ENCODE data around the gene AAMDC.

AAMDC gene

DNA sequence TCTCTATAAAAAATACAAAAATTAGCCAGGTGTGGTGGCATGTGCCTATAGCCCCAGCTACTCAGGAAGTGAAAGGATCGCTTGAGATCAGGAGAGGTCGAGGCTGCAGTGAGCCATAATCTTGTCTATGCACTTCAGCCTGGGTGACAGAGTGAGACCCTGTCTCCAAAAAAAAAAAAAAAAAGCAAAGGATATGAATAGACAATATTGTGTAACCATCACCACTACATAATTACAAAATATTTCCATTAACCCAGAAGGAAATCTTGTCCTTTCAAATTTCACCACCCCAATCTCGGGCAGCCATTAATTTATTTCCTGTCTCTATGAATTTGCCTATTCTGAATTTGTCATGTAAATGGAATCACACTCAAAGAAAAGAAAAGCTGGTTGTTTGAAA is 21.6 kb upstream of the AAMDC start:
- no peaks in the 10 kb centered on the region for H3K4me1 ChIP-seq (ENCODE audit: control insufficient read depth, insufficient read depth, low read depth, low read length)
- H3K27me3 ChIP-seq (ENCODE audit: control insufficient read depth in 1 of 2, insufficient read depth in 1 of 2, low read length in 2 of 2): no peaks in the 10 kb centered on the region
- H3K4ac ChIP-seq (ENCODE audit: low read depth in 1 of 2, low read length in 2 of 2): no peak overlapping the region
- no peak overlapping the region for H3K18ac ChIP-seq (ENCODE audit: low read depth in 1 of 2, low read length in 2 of 2)
- H2AK5ac ChIP-seq (ENCODE audit: low read length, severe bottlenecking): no peak overlapping the region
- no CpG with 5 or more reads among the region's 3 CpGs for WGBS
- H3K79me1 ChIP-seq (replicated peaks; ENCODE audit: low read length, poor library complexity, severe bottlenecking): peaks cover 3% of the 10 kb centered on the region
- H2BK15ac ChIP-seq (ENCODE audit: low read depth, poor library complexity, severe bottlenecking): no peak overlapping the region
- no peak overlapping the region for H3K27ac ChIP-seq (ENCODE audit: low read length, poor library complexity, severe bottlenecking)
- no peak overlapping the region for H2AFZ ChIP-seq (ENCODE audit: low read depth, low read length)
- no peaks in the 10 kb centered on the region for H3K9me3 ChIP-seq (ENCODE audit: control insufficient read depth, low read length)
- no peak overlapping the region for H2BK5ac ChIP-seq (ENCODE audit: low read depth, low read length, poor library complexity, severe bottlenecking)
- H3K4me3 ChIP-seq (ENCODE audit: insufficient read depth in 1 of 2, low read depth in 1 of 2, low read length in 2 of 2): no peak overlapping the region
- H3K4me2 ChIP-seq (ENCODE audit: low read length, poor library complexity, severe bottlenecking): no peak overlapping the region
- peaks cover 0 to 6% of the 10 kb centered on the region in 2 experiments for H3K36me3 ChIP-seq (ENCODE audit: control insufficient read depth in 1 of 2, insufficient read depth in 2 of 2, low read depth in 1 of 2, low read length in 2 of 2)
- no peak overlapping the region for H3K23ac ChIP-seq (ENCODE audit: low read length in 2 of 2)
- no peak overlapping the region for H3K14ac ChIP-seq (ENCODE audit: low read length in 2 of 2)
- no peak overlapping the region for H4K91ac ChIP-seq (ENCODE audit: low read length)
- no peak overlapping the region for H4K8ac ChIP-seq (ENCODE audit: low read length)
- H2BK120ac ChIP-seq (ENCODE audit: low read depth, low read length): no peak overlapping the region
- no peak for DNase-seq
- H3K9ac ChIP-seq (ENCODE audit: low read length): no peak overlapping the region
- H2BK12ac ChIP-seq (ENCODE audit: low read length in 2 of 2): no peak overlapping the region

DNA sequence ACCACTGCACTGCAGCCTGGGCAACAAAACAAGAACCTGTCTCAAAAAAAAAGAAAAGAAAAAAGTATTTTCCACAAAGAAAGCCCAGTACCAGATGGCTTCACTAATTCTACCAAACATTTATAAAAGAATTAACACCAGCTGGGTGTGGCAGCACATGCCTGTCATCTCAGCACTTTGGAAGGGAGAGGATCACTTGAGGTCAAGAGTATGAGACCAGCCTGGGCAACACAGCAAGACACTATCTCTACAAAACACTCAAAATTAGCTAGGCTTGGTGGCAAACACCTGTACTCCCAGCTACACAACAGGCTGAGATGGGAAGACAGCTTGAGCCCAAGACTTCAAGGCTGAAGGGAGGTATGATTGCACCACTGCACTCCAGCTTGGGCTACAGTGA is 20.5 kb upstream of the AAMDC start:
- Histone ChIP-seq H3K36me3 (ENCODE audit: control insufficient read depth in 1 of 2, insufficient read depth in 2 of 2, low read depth in 1 of 2, low read length in 2 of 2) (peaks cover 0 to 6% of the 10 kb centered on the region in 2 experiments), H2BK12ac (ENCODE audit: low read length in 2 of 2) (no peak overlapping the region), H3K9ac (ENCODE audit: low read length) (no peak overlapping the region), H3K4me3 (ENCODE audit: insufficient read depth in 1 of 2, low read depth in 1 of 2, low read length in 2 of 2) (no peak overlapping the region), H2AFZ (ENCODE audit: low read depth, low read length) (no peak overlapping the region), H3K79me1 (replicated peaks; ENCODE audit: low read length, poor library complexity, severe bottlenecking) (peaks cover 3% of the 10 kb centered on the region), H3K27me3 (ENCODE audit: control insufficient read depth in 1 of 2, insufficient read depth in 1 of 2, low read length in 2 of 2) (no peaks in the 10 kb centered on the region), H3K14ac (ENCODE audit: low read length in 2 of 2) (no peak overlapping the region), H3K4ac (ENCODE audit: low read depth in 1 of 2, low read length in 2 of 2) (no peak overlapping the region), H4K8ac (ENCODE audit: low read length) (no peak overlapping the region), H4K91ac (ENCODE audit: low read length) (no peak overlapping the region), H2BK15ac (ENCODE audit: low read depth, poor library complexity, severe bottlenecking) (no peak overlapping the region), H3K4me1 (ENCODE audit: control insufficient read depth, insufficient read depth, low read depth, low read length) (peaks cover 2% of the 10 kb centered on the region), H2AK5ac (ENCODE audit: low read length, severe bottlenecking) (no peak overlapping the region), H2BK120ac (ENCODE audit: low read depth, low read length) (no peak overlapping the region), H3K9me3 (ENCODE audit: control insufficient read depth, low read length) (no peaks in the 10 kb centered on the region), H2BK5ac (ENCODE audit: low read depth, low read length, poor library complexity, severe bottlenecking) (no peak overlapping the region), H3K4me2 (ENCODE audit: low read length, poor library complexity, severe bottlenecking) (no peak overlapping the region), H3K18ac (ENCODE audit: low read depth in 1 of 2, low read length in 2 of 2) (no peak overlapping the region), H3K23ac (ENCODE audit: low read length in 2 of 2) (no peak overlapping the region), H3K27ac (ENCODE audit: low read length, poor library complexity, severe bottlenecking) (no peak overlapping the region)
- DNase-seq: no peak

DNA sequence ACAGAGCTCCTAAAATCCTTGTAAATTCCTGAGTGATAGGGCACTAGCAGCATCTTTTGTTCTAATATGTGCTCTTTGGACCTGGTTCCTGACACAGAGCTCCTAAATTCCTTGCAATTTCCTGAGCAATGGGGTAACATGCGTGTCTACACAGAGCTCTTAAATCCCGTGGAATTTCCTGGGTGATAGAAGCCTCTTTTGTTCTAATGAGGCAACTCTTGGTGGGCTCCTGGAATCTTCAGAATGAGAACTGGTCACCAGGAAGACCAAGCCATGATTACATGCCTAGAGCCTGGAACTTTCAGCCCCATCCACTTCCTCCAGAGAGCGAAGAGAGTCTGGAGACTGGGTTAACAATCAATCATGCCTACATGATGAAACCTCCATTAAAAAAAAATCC is 19.5 kb upstream of the AAMDC start:
- Histone ChIP-seq H2BK12ac (ENCODE audit: low read length in 2 of 2) (no peak overlapping the region), H4K8ac (ENCODE audit: low read length) (no peak overlapping the region), H4K91ac (ENCODE audit: low read length) (no peak overlapping the region), H3K18ac (ENCODE audit: low read depth in 1 of 2, low read length in 2 of 2) (no peak overlapping the region), H2AFZ (ENCODE audit: low read depth, low read length) (no peak overlapping the region), H3K36me3 (ENCODE audit: control insufficient read depth in 1 of 2, insufficient read depth in 2 of 2, low read depth in 1 of 2, low read length in 2 of 2) (peaks cover 0 to 6% of the 10 kb centered on the region in 2 experiments), H3K9me3 (ENCODE audit: control insufficient read depth, low read length) (no peaks in the 10 kb centered on the region), H3K79me1 (replicated peaks; ENCODE audit: low read length, poor library complexity, severe bottlenecking) (peaks cover 3% of the 10 kb centered on the region), H3K14ac (ENCODE audit: low read length in 2 of 2) (no peak overlapping the region), H3K9ac (ENCODE audit: low read length) (no peak overlapping the region), H2BK5ac (ENCODE audit: low read depth, low read length, poor library complexity, severe bottlenecking) (no peak overlapping the region), H3K4ac (ENCODE audit: low read depth in 1 of 2, low read length in 2 of 2) (no peak overlapping the region), H3K4me2 (ENCODE audit: low read length, poor library complexity, severe bottlenecking) (no peak overlapping the region), H2BK15ac (ENCODE audit: low read depth, poor library complexity, severe bottlenecking) (no peak overlapping the region), H3K27ac (ENCODE audit: low read length, poor library complexity, severe bottlenecking) (no peak overlapping the region), H3K4me3 (ENCODE audit: insufficient read depth in 1 of 2, low read depth in 1 of 2, low read length in 2 of 2) (no peak overlapping the region), H2BK120ac (ENCODE audit: low read depth, low read length) (no peak overlapping the region), H2AK5ac (ENCODE audit: low read length, severe bottlenecking) (no peak overlapping the region), H3K23ac (ENCODE audit: low read length in 2 of 2) (no peak overlapping the region), H3K4me1 (ENCODE audit: control insufficient read depth, insufficient read depth, low read depth, low read length) (peaks cover 4% of the 10 kb centered on the region), H3K27me3 (ENCODE audit: control insufficient read depth in 1 of 2, insufficient read depth in 1 of 2, low read length in 2 of 2) (no peaks in the 10 kb centered on the region)
- WGBS: 94% methylated on average over 3 of the region's 3 CpGs
- DNase-seq: no peak

DNA sequence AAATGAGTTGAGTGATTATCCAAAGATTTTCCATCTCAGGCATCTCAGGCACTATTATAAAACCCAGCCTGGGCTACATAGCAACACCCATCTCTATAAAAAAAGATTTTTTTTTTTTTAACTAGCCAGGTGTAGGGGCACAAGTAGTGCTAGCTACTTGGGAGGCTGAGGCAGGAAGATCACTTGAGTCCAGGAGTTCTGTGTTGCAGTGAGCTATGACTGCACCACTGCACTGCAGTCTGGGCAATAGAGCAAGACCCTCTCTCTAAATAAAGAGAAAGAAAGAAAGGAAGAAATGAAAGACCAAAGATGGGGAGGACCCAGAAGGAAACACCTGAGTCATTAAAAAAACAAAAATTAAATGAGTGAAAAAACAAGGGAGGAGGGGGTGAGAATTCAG is 14.5 kb upstream of the AAMDC start:
- no peak overlapping the region for H4K91ac ChIP-seq (ENCODE audit: low read length)
- no peaks in the 10 kb centered on the region for H3K9me3 ChIP-seq (ENCODE audit: control insufficient read depth, low read length)
- no peak overlapping the region for H3K23ac ChIP-seq (ENCODE audit: low read length in 2 of 2)
- no peak overlapping the region for H2AFZ ChIP-seq (ENCODE audit: low read depth, low read length)
- peaks cover 4% of the 10 kb centered on the region for H3K4me1 ChIP-seq (ENCODE audit: control insufficient read depth, insufficient read depth, low read depth, low read length)
- peaks cover 3% of the 10 kb centered on the region for H3K79me1 ChIP-seq (replicated peaks; ENCODE audit: low read length, poor library complexity, severe bottlenecking)
- H3K4ac ChIP-seq (ENCODE audit: low read depth in 1 of 2, low read length in 2 of 2): no peak overlapping the region
- H2BK5ac ChIP-seq (ENCODE audit: low read depth, low read length, poor library complexity, severe bottlenecking): no peak overlapping the region
- no peak overlapping the region for H2AK5ac ChIP-seq (ENCODE audit: low read length, severe bottlenecking)
- no peak overlapping the region for H3K4me3 ChIP-seq (ENCODE audit: insufficient read depth in 1 of 2, low read depth in 1 of 2, low read length in 2 of 2)
- H2BK120ac ChIP-seq (ENCODE audit: low read depth, low read length): no peak overlapping the region
- no peak overlapping the region for H3K18ac ChIP-seq (ENCODE audit: low read depth in 1 of 2, low read length in 2 of 2)
- DNase-seq: no peak
- H3K14ac ChIP-seq (ENCODE audit: low read length in 2 of 2): no peak overlapping the region
- H3K27ac ChIP-seq (ENCODE audit: low read length, poor library complexity, severe bottlenecking): no peak overlapping the region
- no peak overlapping the region for H2BK12ac ChIP-seq (ENCODE audit: low read length in 2 of 2)
- no peak overlapping the region for H2BK15ac ChIP-seq (ENCODE audit: low read depth, poor library complexity, severe bottlenecking)
- no peak overlapping the region for H3K9ac ChIP-seq (ENCODE audit: low read length)
- no peaks in the 10 kb centered on the region for H3K27me3 ChIP-seq (ENCODE audit: control insufficient read depth in 1 of 2, insufficient read depth in 1 of 2, low read length in 2 of 2)
- H3K36me3 ChIP-seq (ENCODE audit: control insufficient read depth in 1 of 2, insufficient read depth in 2 of 2, low read depth in 1 of 2, low read length in 2 of 2): peaks cover 3 to 11% of the 10 kb centered on the region in 2 experiments
- H4K8ac ChIP-seq (ENCODE audit: low read length): no peak overlapping the region
- no peak overlapping the region for H3K4me2 ChIP-seq (ENCODE audit: low read length, poor library complexity, severe bottlenecking)

All from mesenchymal stem cell (in vitro differentiated cells and primary cell).